HCT116 (cell line): ENCODE measurements around the gene EGR4. TPM values are rescaled to one million over a fixed set of nuclear protein-coding genes. Genes with fewer than 3 reads are reported as not detected.

ENCODE experiments used
- ATAC-seq: fragments of 200-7000 bp; cut with Tn5 transposase; 2 replicates; pipeline ENCODE4 v1.9.1; 2020; ENCODE audit warnings: mild to moderate bottlenecking, moderate library complexity
- BruUV-seq: library from RNA; stranded (reverse); fragments of 400-500 nt; replicated peaks from 2 replicates; lab custom pipeline; 2021; lab: Mats Ljungman, UMichigan
- CTCF ChIA-PET: fragments of 300-600 bp; sonication (Branson Sonifier 250); formaldehyde crosslinking; loops from one replicate; lab custom pipeline; 2021; ENCODE audit warnings: antibody characterized with exemption; lab: Charles Lee
- POLR2A ChIA-PET: fragments of 300-600, 350-600 bp; sonication (Branson Sonifier 250); formaldehyde crosslinking; loops from one replicate; lab custom pipeline; 2021; ENCODE audit warnings: antibody characterized with exemption; lab: Charles Lee
- RAD21 ChIA-PET, 2 experiments: fragments of 300-600 bp; sonication (Branson Sonifier 250); formaldehyde crosslinking; loops; one replicate each; lab custom pipeline; 2023; ENCODE audit warnings: low total read pairs in 2 of 2; ENCODE audit not compliant: uncharacterized antibody in 2 of 2, unreplicated experiment in 2 of 2, low non-redundant PET in 1 of 2; lab: Charles Lee
- DNase-seq: peaks from one replicate; pipeline ENCODE4 v3.0.0-alpha.2; 2010; ENCODE audit warnings: low read depth, low spot score
- H2AFZ ChIP-seq: fragments of 200-600 bp; shearing (Covaris generic), sonication (generic); 2 replicates; pipeline ENCODE4 v1.6.1; 2017; ENCODE audit warnings: low read depth, mixed run types, mixed read lengths, antibody characterized with exemption, low read length; ENCODE audit not compliant: poor library complexity, severe bottlenecking
- H3K27ac ChIP-seq: 2 replicates; pipeline ENCODE4 v1.5.1; 2012; ENCODE audit warnings: low read depth, low read length
- H3K27me3 ChIP-seq: fragments of 200-600 bp; sonication (generic); 2 replicates; pipeline ENCODE4 v1.6.1; 2016; ENCODE audit warnings: mixed run types, low read length, mixed read lengths; ENCODE audit not compliant: insufficient read depth
- H3K36me3 ChIP-seq, 2 experiments: fragments of 200-500 bp in 1 of 2; fragments of 200-600 bp in 1 of 2; sonication (Bioruptor generic) in 1 of 2; sonication (generic) in 1 of 2; 2 replicates each; pipeline versions ENCODE4 v1.5.1 to v1.6.1; 2014 to 2016; ENCODE audit warnings: low read length in 2 of 2, inconsistent platforms in 1 of 2, mixed read lengths in 1 of 2, mixed run types in 1 of 2; ENCODE audit not compliant: insufficient read depth in 2 of 2, control insufficient read depth in 1 of 2
- H3K4me1 ChIP-seq, 2 experiments: fragments of 200-600 bp in 1 of 2; sonication (generic) in 1 of 2; 2 replicates each; pipeline versions ENCODE4 v1.5.1 to v1.6.1; 2012 to 2017; ENCODE audit warnings: low read length in 2 of 2, inconsistent platforms in 1 of 2, mild to moderate bottlenecking in 1 of 2, mixed read lengths in 1 of 2, mixed run types in 1 of 2, moderate library complexity in 1 of 2; ENCODE audit not compliant: insufficient read depth in 2 of 2, control insufficient read depth in 1 of 2
- H3K4me2 ChIP-seq: fragments of 200-600 bp; sonication (generic); 2 replicates; pipeline ENCODE4 v1.6.1; 2017; ENCODE audit warnings: mixed run types, low read length, mixed read lengths
- H3K4me3 ChIP-seq, 2 experiments: fragments of 200-600 bp in 1 of 2; sonication (generic) in 1 of 2; replicated peaks in 1 of 2; 2 replicates each; pipeline ENCODE4 v1.5.1; 2011 to 2016; ENCODE audit warnings: low read length in 2 of 2, control low read depth in 1 of 2, low read depth in 1 of 2, mild to moderate bottlenecking in 1 of 2, mixed read lengths in 1 of 2, mixed run types in 1 of 2
- H3K79me2 ChIP-seq: fragments of 200-600 bp; sonication (generic); 2 replicates; pipeline ENCODE4 v1.6.1; 2017; ENCODE audit warnings: mild to moderate bottlenecking, mixed run types, low read length, moderate library complexity, mixed read lengths; ENCODE audit not compliant: insufficient read depth
- H3K9ac ChIP-seq: fragments of 200-600 bp; sonication (generic); 2 replicates; pipeline ENCODE4 v1.6.1; 2016; ENCODE audit warnings: low read length, mixed read lengths
- H3K9me2 ChIP-seq: fragments of 200-600 bp; sonication (generic), shearing (Covaris generic); 2 replicates; pipeline ENCODE4 v1.6.1; 2017; ENCODE audit warnings: mixed run types, mild to moderate bottlenecking, moderate library complexity; ENCODE audit not compliant: insufficient read depth
- H3K9me3 ChIP-seq, 2 experiments: fragments of 200-500 bp in 1 of 2; fragments of 200-600 bp in 1 of 2; sonication (Bioruptor generic) in 1 of 2; sonication (generic) in 1 of 2; 2 replicates each; pipeline ENCODE4 v1.6.1; 2014 to 2017; ENCODE audit warnings: low read length in 2 of 2, mixed read lengths in 2 of 2, inconsistent platforms in 1 of 2, low read depth in 1 of 2, mild to moderate bottlenecking in 1 of 2, mixed run types in 1 of 2, moderate library complexity in 1 of 2; ENCODE audit not compliant: control insufficient read depth in 1 of 2, insufficient read depth in 1 of 2
- H4K20me1 ChIP-seq: fragments of 200-600 bp; sonication (generic), shearing (Covaris generic); 2 replicates; pipeline ENCODE4 v1.6.1; 2017; ENCODE audit warnings: mixed run types, mild to moderate bottlenecking, moderate library complexity; ENCODE audit not compliant: insufficient read depth
- ELF1 ChIP-seq: IDR thresholded peaks from 2 replicates; pipeline ENCODE4 v1.6.1; 2012; ENCODE audit warnings: low read depth, borderline replicate concordance
- EZH2phosphoT487 ChIP-seq: fragments of 200-600 bp; IDR thresholded peaks from 2 replicates; pipeline ENCODE4 v1.6.1; 2018; ENCODE audit warnings: antibody characterized with exemption, borderline replicate concordance
- FOSL1 ChIP-seq: IDR thresholded peaks from 2 replicates; pipeline ENCODE4 v1.6.1; 2012; ENCODE audit warnings: low read depth
- JUND ChIP-seq: IDR thresholded peaks from 2 replicates; pipeline ENCODE4 v1.6.1; 2012
- SIN3A ChIP-seq: IDR thresholded peaks from 2 replicates; pipeline ENCODE4 v1.6.1; 2012; ENCODE audit warnings: low read depth
- SRF ChIP-seq: IDR thresholded peaks from 2 replicates; pipeline ENCODE4 v1.6.1; 2012; ENCODE audit warnings: low read depth
- ZFX ChIP-seq: fragments of 450-650 bp; IDR thresholded peaks from 2 replicates; pipeline ENCODE4 v1.6.1; 2017
- ZNF274 ChIP-seq: fragments of 200-500 bp; sonication (Bioruptor generic); IDR thresholded peaks from 2 replicates; pipeline ENCODE4 v1.6.1; 2014; ENCODE audit warnings: mild to moderate bottlenecking, low read depth, low read length, inconsistent platforms
- intact Hi-C: fragments of 100-400 bp; cut with micrococcal nuclease; formaldehyde crosslinking; loops from 2 replicates; pipeline ENCODE4 v1.10.0; 2022
- total RNA-seq: library from RNA; stranded (reverse); gene quantifications from one replicate; pipeline ENCODE4 v1.2.1, GENCODE V29; 2021; ENCODE audit not compliant: unreplicated experiment
- TF ChIP-seq, protein P1 (sequence below): IDR thresholded peaks from 2 replicates; pipeline ENCODE4 v1.6.1; 2012
- TF ChIP-seq, protein P2 (sequence below): IDR thresholded peaks from 2 replicates; pipeline ENCODE4 v1.6.1; 2012; ENCODE audit warnings: low read depth
- TF ChIP-seq, protein P3 (sequence below): IDR thresholded peaks from 2 replicates; pipeline ENCODE4 v1.6.1; 2012
- TF ChIP-seq, protein P4 (sequence below): IDR thresholded peaks from 2 replicates; pipeline ENCODE4 v1.6.1; 2011; ENCODE audit warnings: mild to moderate bottlenecking, low read length, moderate library complexity; ENCODE audit not compliant: insufficient replicate concordance; ENCODE audit errors: extremely low read depth

The EGR4 gene
- total RNA-seq, 1 experiment from 2014 or later = 0.37 TPM

DNA sequence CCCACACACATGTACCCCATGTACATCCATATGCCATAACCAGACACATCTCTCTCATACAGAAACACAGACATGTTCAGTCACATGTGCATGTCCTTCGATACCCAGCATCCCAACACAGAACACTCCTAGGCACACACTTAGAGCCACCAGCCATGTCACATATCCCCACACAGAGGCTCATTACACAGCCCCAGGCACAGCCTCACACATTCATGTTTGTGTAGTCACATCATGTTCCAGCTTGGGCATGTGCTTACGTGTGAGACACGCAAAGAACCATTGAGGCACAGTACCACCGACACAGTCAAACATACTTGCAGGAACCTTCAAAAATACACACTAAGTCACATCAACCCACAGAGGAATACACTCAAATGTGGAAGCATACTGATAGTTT is 26.3 kb downstream of the EGR4 start:
- Histone ChIP-seq H3K27ac (no peak overlapping the region), H3K4me1 (peaks cover 8 to 33% of the 10 kb centered on the region in 2 experiments), H3K27me3 (no peaks in the 10 kb centered on the region), H4K20me1 (no peaks in the 10 kb centered on the region), H3K9ac (no peak overlapping the region), H3K79me2 (peaks cover 30% of the 10 kb centered on the region), H3K9me3 (no peaks in the 10 kb centered on the region), H3K9me2 (no peaks in the 10 kb centered on the region), H3K4me3 (no peak overlapping the region), H3K4me2 (peak overlapping the region; percentile 98), H3K36me3 (peaks cover 10 to 18% of the 10 kb centered on the region in 2 experiments; a peak in 3 of 4 replicates), H2AFZ (no peak overlapping the region)
- ATAC-seq (no peak), DNase-seq (no peak)
- TF ChIP-seq ZFX (no peak), SIN3A (no peak), EZH2phosphoT487 (no peak), ELF1 (no peak), FOSL1 (no peak), ZNF274 (no peak), JUND (no peak), SRF (no peak)
- TF ChIP-seq, protein P1, sequence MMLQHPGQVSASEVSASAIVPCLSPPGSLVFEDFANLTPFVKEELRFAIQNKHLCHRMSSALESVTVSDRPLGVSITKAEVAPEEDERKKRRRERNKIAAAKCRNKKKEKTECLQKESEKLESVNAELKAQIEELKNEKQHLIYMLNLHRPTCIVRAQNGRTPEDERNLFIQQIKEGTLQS = no peak
- TF ChIP-seq, protein P2, sequence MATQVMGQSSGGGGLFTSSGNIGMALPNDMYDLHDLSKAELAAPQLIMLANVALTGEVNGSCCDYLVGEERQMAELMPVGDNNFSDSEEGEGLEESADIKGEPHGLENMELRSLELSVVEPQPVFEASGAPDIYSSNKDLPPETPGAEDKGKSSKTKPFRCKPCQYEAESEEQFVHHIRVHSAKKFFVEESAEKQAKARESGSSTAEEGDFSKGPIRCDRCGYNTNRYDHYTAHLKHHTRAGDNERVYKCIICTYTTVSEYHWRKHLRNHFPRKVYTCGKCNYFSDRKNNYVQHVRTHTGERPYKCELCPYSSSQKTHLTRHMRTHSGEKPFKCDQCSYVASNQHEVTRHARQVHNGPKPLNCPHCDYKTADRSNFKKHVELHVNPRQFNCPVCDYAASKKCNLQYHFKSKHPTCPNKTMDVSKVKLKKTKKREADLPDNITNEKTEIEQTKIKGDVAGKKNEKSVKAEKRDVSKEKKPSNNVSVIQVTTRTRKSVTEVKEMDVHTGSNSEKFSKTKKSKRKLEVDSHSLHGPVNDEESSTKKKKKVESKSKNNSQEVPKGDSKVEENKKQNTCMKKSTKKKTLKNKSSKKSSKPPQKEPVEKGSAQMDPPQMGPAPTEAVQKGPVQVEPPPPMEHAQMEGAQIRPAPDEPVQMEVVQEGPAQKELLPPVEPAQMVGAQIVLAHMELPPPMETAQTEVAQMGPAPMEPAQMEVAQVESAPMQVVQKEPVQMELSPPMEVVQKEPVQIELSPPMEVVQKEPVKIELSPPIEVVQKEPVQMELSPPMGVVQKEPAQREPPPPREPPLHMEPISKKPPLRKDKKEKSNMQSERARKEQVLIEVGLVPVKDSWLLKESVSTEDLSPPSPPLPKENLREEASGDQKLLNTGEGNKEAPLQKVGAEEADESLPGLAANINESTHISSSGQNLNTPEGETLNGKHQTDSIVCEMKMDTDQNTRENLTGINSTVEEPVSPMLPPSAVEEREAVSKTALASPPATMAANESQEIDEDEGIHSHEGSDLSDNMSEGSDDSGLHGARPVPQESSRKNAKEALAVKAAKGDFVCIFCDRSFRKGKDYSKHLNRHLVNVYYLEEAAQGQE = no peak
- TF ChIP-seq, protein P3, sequence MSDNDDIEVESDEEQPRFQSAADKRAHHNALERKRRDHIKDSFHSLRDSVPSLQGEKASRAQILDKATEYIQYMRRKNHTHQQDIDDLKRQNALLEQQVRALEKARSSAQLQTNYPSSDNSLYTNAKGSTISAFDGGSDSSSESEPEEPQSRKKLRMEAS = no peak
- TF ChIP-seq, protein P4, sequence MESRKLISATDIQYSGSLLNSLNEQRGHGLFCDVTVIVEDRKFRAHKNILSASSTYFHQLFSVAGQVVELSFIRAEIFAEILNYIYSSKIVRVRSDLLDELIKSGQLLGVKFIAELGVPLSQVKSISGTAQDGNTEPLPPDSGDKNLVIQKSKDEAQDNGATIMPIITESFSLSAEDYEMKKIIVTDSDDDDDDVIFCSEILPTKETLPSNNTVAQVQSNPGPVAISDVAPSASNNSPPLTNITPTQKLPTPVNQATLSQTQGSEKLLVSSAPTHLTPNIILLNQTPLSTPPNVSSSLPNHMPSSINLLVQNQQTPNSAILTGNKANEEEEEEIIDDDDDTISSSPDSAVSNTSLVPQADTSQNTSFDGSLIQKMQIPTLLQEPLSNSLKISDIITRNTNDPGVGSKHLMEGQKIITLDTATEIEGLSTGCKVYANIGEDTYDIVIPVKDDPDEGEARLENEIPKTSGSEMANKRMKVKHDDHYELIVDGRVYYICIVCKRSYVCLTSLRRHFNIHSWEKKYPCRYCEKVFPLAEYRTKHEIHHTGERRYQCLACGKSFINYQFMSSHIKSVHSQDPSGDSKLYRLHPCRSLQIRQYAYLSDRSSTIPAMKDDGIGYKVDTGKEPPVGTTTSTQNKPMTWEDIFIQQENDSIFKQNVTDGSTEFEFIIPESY = no peak
- intact Hi-C loops = no loop called here
- no TSS peak for BruUV-seq
- CTCF ChIA-PET = interaction anchor here (2.2 kb wide), 1 partner anchor 93 kb away, joined by 9 read pairs; no protein-coding TSS in a partner anchor
- RAD21 ChIA-PET = no interaction called here
- POLR2A ChIA-PET = no interaction called here
